OCI-LY3 (cell line): Measurements from ENCODE around the gene RPAP3.

Source experiments
- CTCF ChIP-seq: fragments of 200-600, 300-600 bp; sonication (generic); IDR thresholded peaks from 2 replicates; pipeline ENCODE4 v1.5.1; 2014; ENCODE audit warnings: antibody characterized with exemption, low read length, low read depth
- EZH2phosphoT487 ChIP-seq: fragments of 200-600 bp; shearing (Covaris generic); IDR thresholded peaks from 2 replicates; pipeline ENCODE4 v1.6.1; 2018; ENCODE audit warnings: antibody characterized with exemption, mixed run types, low read depth

- TF ChIP-seq EZH2phosphoT487, result no peak
- TF ChIP-seq CTCF, result no peak
Observed at GRCh38 chr12:47734725-47735480, 29.1 kb upstream of the RPAP3 start.
